Iris pigment epithelial cell (primary cell): ENCODE measurements around the gene NPFFR1.
"Not testable (repeated sequence)": the region's sequence is repeated elsewhere in the genome, so short reads cannot be mapped to it uniquely, and the experiment has no call there.

Source experiments
- DNase-seq: peaks from one replicate; pipeline ENCODE4 v3.0.0-alpha.2; 2011; ENCODE audit warnings: low read depth

Gene NPFFR1

GRCh38 chr10:70223728-70224127 lies 60.1 kb downstream of the NPFFR1 start:
- no peak for DNase-seq

- not testable (repeated sequence) for DNase-seq
Measured at GRCh38 chr10:70222811-70223447, 60.9 kb downstream of the NPFFR1 start.

GRCh38 chr10:70222340-70222794 lies 61.4 kb downstream of the NPFFR1 start:
- peak; percentile 24 for DNase-seq

DNA sequence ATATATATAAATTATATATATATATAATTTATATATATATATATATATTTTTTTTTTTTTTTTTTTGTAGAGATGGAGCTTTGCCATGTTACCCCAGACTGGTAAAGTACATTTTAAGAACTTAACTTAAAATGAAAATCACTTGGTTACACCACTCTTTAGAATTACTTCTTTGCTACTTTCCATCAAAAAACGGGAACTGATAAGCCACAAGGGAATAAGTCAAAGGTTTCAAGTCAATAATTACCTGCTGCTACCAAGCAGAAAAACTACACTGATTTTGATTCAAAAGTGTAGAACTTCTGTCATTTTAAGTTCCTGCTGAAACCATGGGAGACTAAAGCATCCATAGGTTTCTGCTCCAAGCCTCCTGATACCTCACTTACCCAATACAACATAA lies 62.8 kb downstream of the NPFFR1 start:
- no peak for DNase-seq

DNA sequence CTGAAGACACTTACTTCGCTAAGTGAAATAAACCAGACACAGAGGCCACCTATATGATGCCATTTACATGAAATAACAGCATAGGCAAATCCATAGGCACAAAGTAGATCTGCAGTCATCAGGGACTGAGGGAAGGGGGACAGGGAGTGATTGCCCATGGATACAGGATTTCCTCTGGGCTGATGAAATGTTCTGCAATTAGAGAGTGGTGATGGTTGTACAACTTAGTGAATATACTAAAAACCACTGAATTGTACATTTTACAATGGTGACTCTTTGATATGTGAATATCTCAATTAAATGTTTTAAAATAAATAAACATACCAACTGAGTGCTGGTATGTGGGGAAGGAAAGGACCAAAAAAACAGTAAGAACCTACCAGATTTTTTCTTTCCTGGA lies 70.9 kb downstream of the NPFFR1 start:
- no peak for DNase-seq

- DNase-seq: no peak
Measured at GRCh38 chr10:70212277-70212676, 71.5 kb downstream of the NPFFR1 start.

DNA sequence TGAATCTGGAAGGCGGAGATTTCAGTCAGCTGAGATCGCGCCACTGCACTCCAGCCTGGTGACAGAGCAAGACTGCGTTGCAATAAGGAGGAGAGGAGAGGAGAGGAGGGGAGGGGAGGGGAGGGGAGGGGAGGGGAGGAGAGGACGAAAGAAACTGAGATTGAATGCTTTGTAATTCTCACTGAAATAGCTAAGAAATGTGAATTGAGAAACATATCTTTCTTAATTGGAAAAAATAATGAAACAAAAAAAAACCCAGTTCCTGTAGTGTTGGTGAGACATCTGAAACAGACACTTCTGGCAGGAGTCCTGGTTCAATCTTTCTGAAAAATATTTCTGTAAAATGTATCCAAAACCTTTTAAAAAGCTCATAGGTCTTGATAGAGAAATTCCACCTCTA lies 77.0 kb downstream of the NPFFR1 start:
- DNase-seq: no peak

GRCh38 chr10:70201105-70201504 lies 82.7 kb downstream of the NPFFR1 start:
- DNase-seq: no peak

- no peak for DNase-seq
Measured at GRCh38 chr10:70198696-70199466, 84.9 kb downstream of the NPFFR1 start.
